WTC11 (cell line): ENCODE results near the gene GBP5.

Experiments used
- CREB1 ChIP-seq: sonication (generic); formaldehyde crosslinking; IDR thresholded peaks from 2 replicates; pipeline ENCODE4 v1.8.0; 2023; ENCODE audit warnings: mild to moderate bottlenecking, missing genetic modification reagents
- EMX1 ChIP-seq: fragments of 250-450 bp; sonication (Bioruptor Pico); IDR thresholded peaks from 2 replicates; pipeline ENCODE4 v1.8.0; 2021; ENCODE audit warnings: mild to moderate bottlenecking
- GTF2I ChIP-seq: fragments of 250-450 bp; sonication (Bioruptor Pico); conservative IDR thresholded peaks from 2 replicates; pipeline ENCODE4 v1.4.0; 2021; ENCODE audit warnings: mild to moderate bottlenecking
- IRF2 ChIP-seq: sonication (generic); formaldehyde crosslinking; IDR thresholded peaks from 2 replicates; pipeline ENCODE4 v1.8.0; 2022; ENCODE audit warnings: low read depth, missing genetic modification reagents, borderline replicate concordance
- MYBL2 ChIP-seq: sonication (generic); formaldehyde crosslinking; IDR thresholded peaks from 2 replicates; pipeline ENCODE4 v1.8.1; 2023; ENCODE audit warnings: mild to moderate bottlenecking, moderate library complexity, missing genetic modification reagents
- ZNF263 ChIP-seq: sonication (generic); formaldehyde crosslinking; IDR thresholded peaks from 2 replicates; pipeline ENCODE4 v1.8.1; 2022; ENCODE audit warnings: low read depth, mild to moderate bottlenecking, moderate library complexity, missing genetic modification reagents
- ZNF512 ChIP-seq: sonication (generic); formaldehyde crosslinking; IDR thresholded peaks from 2 replicates; pipeline ENCODE4 v1.8.1; 2022; ENCODE audit warnings: missing genetic modification reagents, borderline replicate concordance
- TF ChIP-seq, protein P1 (sequence below): fragments of 200-600 bp; IDR thresholded peaks from 2 replicates; pipeline ENCODE4 v1.8.0; 2022; ENCODE audit warnings: antibody characterized with exemption
- TF ChIP-seq, protein P2 (sequence below): sonication (generic); formaldehyde crosslinking; IDR thresholded peaks from 2 replicates; pipeline ENCODE4 v1.8.1; 2023; ENCODE audit warnings: mild to moderate bottlenecking, missing genetic modification reagents, moderate library complexity

DNA sequence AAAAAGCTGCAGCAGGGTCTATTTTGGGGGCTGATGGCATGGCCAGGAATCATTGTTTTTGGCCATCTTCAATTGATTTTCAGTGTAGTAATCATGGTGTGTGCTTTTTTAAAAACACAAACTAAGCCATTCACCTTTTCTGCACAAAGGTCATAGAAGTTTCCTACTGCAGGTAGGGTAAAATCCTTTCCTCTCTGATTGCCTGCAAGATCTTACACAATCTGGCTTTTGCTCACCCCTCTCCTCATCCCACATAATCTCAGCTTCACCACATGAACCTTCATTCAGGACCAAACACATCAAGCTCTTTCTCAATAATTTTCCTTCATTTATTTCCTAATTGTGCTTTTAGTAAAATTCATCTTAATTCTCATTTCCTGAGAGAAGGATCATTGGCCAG, 38.3 kb upstream of the GBP5 start:
- TF ChIP-seq, protein P1, sequence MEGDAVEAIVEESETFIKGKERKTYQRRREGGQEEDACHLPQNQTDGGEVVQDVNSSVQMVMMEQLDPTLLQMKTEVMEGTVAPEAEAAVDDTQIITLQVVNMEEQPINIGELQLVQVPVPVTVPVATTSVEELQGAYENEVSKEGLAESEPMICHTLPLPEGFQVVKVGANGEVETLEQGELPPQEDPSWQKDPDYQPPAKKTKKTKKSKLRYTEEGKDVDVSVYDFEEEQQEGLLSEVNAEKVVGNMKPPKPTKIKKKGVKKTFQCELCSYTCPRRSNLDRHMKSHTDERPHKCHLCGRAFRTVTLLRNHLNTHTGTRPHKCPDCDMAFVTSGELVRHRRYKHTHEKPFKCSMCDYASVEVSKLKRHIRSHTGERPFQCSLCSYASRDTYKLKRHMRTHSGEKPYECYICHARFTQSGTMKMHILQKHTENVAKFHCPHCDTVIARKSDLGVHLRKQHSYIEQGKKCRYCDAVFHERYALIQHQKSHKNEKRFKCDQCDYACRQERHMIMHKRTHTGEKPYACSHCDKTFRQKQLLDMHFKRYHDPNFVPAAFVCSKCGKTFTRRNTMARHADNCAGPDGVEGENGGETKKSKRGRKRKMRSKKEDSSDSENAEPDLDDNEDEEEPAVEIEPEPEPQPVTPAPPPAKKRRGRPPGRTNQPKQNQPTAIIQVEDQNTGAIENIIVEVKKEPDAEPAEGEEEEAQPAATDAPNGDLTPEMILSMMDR: no peak
- no peak for TF ChIP-seq CREB1 (CRISPR knock-in tag)
- no peak for TF ChIP-seq ZNF512 (CRISPR knock-in tag)
- TF ChIP-seq MYBL2 (CRISPR knock-in tag): no peak
- TF ChIP-seq IRF2: no peak
- no peak for TF ChIP-seq EMX1 (CRISPR knock-in tag)
- TF ChIP-seq ZNF263 (CRISPR knock-in tag): no peak
- TF ChIP-seq, protein P2, sequence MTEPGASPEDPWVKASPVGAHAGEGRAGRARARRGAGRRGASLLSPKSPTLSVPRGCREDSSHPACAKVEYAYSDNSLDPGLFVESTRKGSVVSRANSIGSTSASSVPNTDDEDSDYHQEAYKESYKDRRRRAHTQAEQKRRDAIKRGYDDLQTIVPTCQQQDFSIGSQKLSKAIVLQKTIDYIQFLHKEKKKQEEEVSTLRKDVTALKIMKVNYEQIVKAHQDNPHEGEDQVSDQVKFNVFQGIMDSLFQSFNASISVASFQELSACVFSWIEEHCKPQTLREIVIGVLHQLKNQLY (CRISPR knock-in tag): no peak
- TF ChIP-seq GTF2I (CRISPR knock-in tag): no peak
